Liver (tissue), 9 donors: ENCODE data around the gene CALHM5. TPM values are rescaled to one million over a fixed set of nuclear protein-coding genes. Genes with fewer than 3 reads are reported as not detected.

ENCODE experiments used
- DNase-seq: peaks from one replicate; pipeline ENCODE4 v3.0.0-alpha.2; 2017; ENCODE audit warnings: low spot score
- H3K27ac ChIP-seq, 2 donors: one replicate each; pipeline ENCODE4 v1.7.0; 2013; ENCODE audit warnings: inconsistent platforms in 2 of 2, low read length in 2 of 2, control low read depth in 1 of 2, low read depth in 1 of 2, mild to moderate bottlenecking in 1 of 2
- H3K27me3 ChIP-seq, 4 donors: one replicate each; pipeline versions ENCODE4 v1.6.1 to v1.7.0; 2013; ENCODE audit warnings: low read length in 3 of 4, inconsistent platforms in 1 of 4, mild to moderate bottlenecking in 1 of 4, moderate library complexity in 1 of 4; ENCODE audit not compliant: control insufficient read depth in 4 of 4, insufficient read depth in 4 of 4
- H3K36me3 ChIP-seq, 4 donors: one replicate each; pipeline versions ENCODE4 v1.6.1 to v1.7.0; 2013; ENCODE audit warnings: low read length in 3 of 4, mild to moderate bottlenecking in 3 of 4, low read depth in 1 of 4, moderate library complexity in 1 of 4; ENCODE audit not compliant: control insufficient read depth in 4 of 4, insufficient read depth in 3 of 4
- H3K4me1 ChIP-seq, 4 donors: one replicate each; pipeline versions ENCODE4 v1.6.1 to v1.7.0; 2013; ENCODE audit warnings: low read length in 3 of 4, mild to moderate bottlenecking in 3 of 4, moderate library complexity in 1 of 4; ENCODE audit not compliant: control insufficient read depth in 4 of 4, insufficient read depth in 4 of 4
- H3K4me3 ChIP-seq, 3 donors: one replicate each; pipeline versions ENCODE4 v1.6.1 to v1.7.0; 2013; ENCODE audit warnings: low read length in 3 of 3, control low read depth in 1 of 3, low read depth in 1 of 3, mild to moderate bottlenecking in 1 of 3
- H3K9ac ChIP-seq, 2 donors: one replicate each; pipeline ENCODE4 v1.7.0; 2013; ENCODE audit warnings: low read length in 2 of 2, mild to moderate bottlenecking in 2 of 2, moderate library complexity in 2 of 2, control low read depth in 1 of 2, low read depth in 1 of 2
- H3K9me3 ChIP-seq, 4 donors: one replicate each; pipeline versions ENCODE4 v1.6.1 to v1.7.0; 2013; ENCODE audit warnings: low read length in 3 of 4; ENCODE audit not compliant: control insufficient read depth in 4 of 4
- EGR1 ChIP-seq, 2 donors: IDR thresholded peaks; 2 replicates each; pipeline ENCODE4 v1.6.1; 2016 to 2018; ENCODE audit warnings: antibody characterized with exemption in 2 of 2, low read depth in 2 of 2
- FOXA1 ChIP-seq: IDR thresholded peaks from 2 replicates; pipeline ENCODE4 v1.6.1; 2016; ENCODE audit warnings: antibody characterized with exemption
- FOXA2 ChIP-seq: IDR thresholded peaks from 2 replicates; pipeline ENCODE4 v1.6.1; 2016; ENCODE audit warnings: antibody characterized with exemption
- GABPA ChIP-seq, 2 donors: IDR thresholded peaks in 1 of 2; conservative IDR thresholded peaks in 1 of 2; 2 replicates each; pipeline ENCODE4 v1.6.1; 2016; ENCODE audit warnings: antibody characterized with exemption in 2 of 2, mild to moderate bottlenecking in 1 of 2, moderate library complexity in 1 of 2
- HNF4A ChIP-seq, 2 donors: conservative IDR thresholded peaks; 2 replicates each; pipeline ENCODE4 v1.6.1; 2016; ENCODE audit warnings: antibody characterized with exemption in 2 of 2, mild to moderate bottlenecking in 2 of 2
- HNF4G ChIP-seq: IDR thresholded peaks from 2 replicates; pipeline ENCODE4 v1.6.1; 2016; ENCODE audit warnings: antibody characterized with exemption
- JUND ChIP-seq, 2 donors: IDR thresholded peaks; 2 replicates each; pipeline ENCODE4 v1.6.1; 2016; ENCODE audit warnings: antibody characterized with exemption in 2 of 2
- NR2F2 ChIP-seq: IDR thresholded peaks from 2 replicates; pipeline ENCODE4 v1.6.1; 2016; ENCODE audit warnings: antibody characterized with exemption
- RAD21 ChIP-seq, 2 donors: IDR thresholded peaks; 2 replicates each; pipeline ENCODE4 v1.6.1; 2016; ENCODE audit warnings: antibody characterized with exemption in 2 of 2, mild to moderate bottlenecking in 2 of 2
- RXRA ChIP-seq, 2 donors: IDR thresholded peaks; 2 replicates each; pipeline ENCODE4 v1.6.1; 2017 to 2018; ENCODE audit warnings: antibody characterized with exemption in 2 of 2, mild to moderate bottlenecking in 1 of 2
- SP1 ChIP-seq: IDR thresholded peaks from 2 replicates; pipeline ENCODE4 v1.6.1; 2018; ENCODE audit warnings: antibody characterized with exemption, mild to moderate bottlenecking
- TAF1 ChIP-seq: conservative IDR thresholded peaks from 2 replicates; pipeline ENCODE4 v1.6.1; 2016; ENCODE audit warnings: antibody characterized with exemption, mild to moderate bottlenecking
- YY1 ChIP-seq: IDR thresholded peaks from 2 replicates; pipeline ENCODE4 v1.6.1; 2016; ENCODE audit warnings: antibody characterized with exemption, mild to moderate bottlenecking
- WGBS: extraction: QIAGEN DNeasy Blood & Tissue Kit; methylation state at CpG from one replicate; pipeline ENCODE4 v1.1.7; 2013; 5-methylcytosine and 5-hydroxymethylcytosine counted together
- polyA plus RNA-seq, 2 donors: library from polyadenylated mRNA; stranded (reverse) in 1 of 2; unstranded in 1 of 2; fragments of 200-250 nt in 1 of 2; fragments of >200 nt in 1 of 2; fragmentation: Nextera tagmentation in 1 of 2; extraction: Ambion mirVana in 1 of 2; gene quantifications; one replicate each; pipeline versions ENCODE4 v1.2.1 to v1.2.3, GENCODE V29; 2013 to 2015
- total RNA-seq, 2 donors: library from RNA; depleted of rRNA; stranded (reverse); fragments of >200 nt; gene quantifications; one replicate each; pipeline ENCODE4 v1.2.3, GENCODE V29; 2014
- TF ChIP-seq, protein P1 (sequence below): IDR thresholded peaks from 2 replicates; pipeline ENCODE4 v1.6.1; 2016; ENCODE audit warnings: antibody characterized with exemption
- TF ChIP-seq, protein P2 (sequence below): IDR thresholded peaks from 2 replicates; pipeline ENCODE4 v1.6.1; 2016; ENCODE audit warnings: antibody characterized with exemption
- TF ChIP-seq, protein P3 (sequence below): IDR thresholded peaks from 2 replicates; pipeline ENCODE4 v1.6.1; 2016; ENCODE audit warnings: antibody characterized with exemption
- TF ChIP-seq, protein P4 (sequence below): fragments of 150-350 bp; IDR thresholded peaks from 2 replicates; pipeline ENCODE4 v1.5.1; 2017; ENCODE audit warnings: improper control_type of control experiment, low read depth, low read length; ENCODE audit not compliant: missing input control
- TF ChIP-seq, protein P5 (sequence below): IDR thresholded peaks from 2 replicates; pipeline ENCODE4 v1.6.1; 2016; ENCODE audit warnings: antibody characterized with exemption, mild to moderate bottlenecking
- donor health status: healthy.
- donor health status: healthy.
- donor health status: healthy.
- donor health status: healthy.
- donor health status: healthy.

CALHM5 gene
- total and polyA plus RNA-seq, 4 donors: 0.07 to 0.59 (median 0.45) TPM

DNA sequence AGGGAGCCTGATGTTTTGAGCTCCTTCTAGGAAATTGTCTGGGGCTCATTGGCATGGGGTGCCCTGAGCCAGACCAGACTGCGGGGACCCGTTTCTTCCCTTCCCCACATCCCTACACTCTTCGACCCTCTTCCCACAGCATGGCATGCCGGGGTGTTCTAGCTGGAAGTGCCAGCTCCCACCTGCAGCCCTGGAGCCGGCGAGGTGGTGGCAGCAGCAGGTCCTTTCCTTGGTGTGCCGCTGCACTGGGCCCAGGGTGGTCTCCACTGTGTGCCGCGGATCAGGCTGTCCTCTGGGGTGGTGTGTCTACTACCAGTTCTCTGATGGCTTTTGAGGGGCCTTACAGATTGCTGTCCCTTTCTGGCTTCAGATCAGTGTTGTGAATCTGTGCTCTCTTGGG lies 52.4 kb downstream of the CALHM5 start:
- Histone ChIP-seq H3K27ac (no peak overlapping the region), H3K36me3 (no peaks in the 10 kb centered on the region), H3K4me3 (no peak overlapping the region), H3K27me3 (peaks cover 0 to 3% (median 0%) of the 10 kb centered on the region in 4 donors), H3K9ac (no peak overlapping the region), H3K4me1 (peaks cover 0 to 8% (median 2%) of the 10 kb centered on the region in 4 donors), H3K9me3 (no peaks in the 10 kb centered on the region)
- no peak for TF ChIP-seq HNF4G
- no peak for TF ChIP-seq FOXA1
- no peak for TF ChIP-seq JUND (IDR thresholded peaks at IDR 0.05)
- TF ChIP-seq, protein P1, sequence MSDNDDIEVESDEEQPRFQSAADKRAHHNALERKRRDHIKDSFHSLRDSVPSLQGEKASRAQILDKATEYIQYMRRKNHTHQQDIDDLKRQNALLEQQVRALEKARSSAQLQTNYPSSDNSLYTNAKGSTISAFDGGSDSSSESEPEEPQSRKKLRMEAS: no peak
- TF ChIP-seq, protein P2, sequence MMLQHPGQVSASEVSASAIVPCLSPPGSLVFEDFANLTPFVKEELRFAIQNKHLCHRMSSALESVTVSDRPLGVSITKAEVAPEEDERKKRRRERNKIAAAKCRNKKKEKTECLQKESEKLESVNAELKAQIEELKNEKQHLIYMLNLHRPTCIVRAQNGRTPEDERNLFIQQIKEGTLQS: no peak
- TF ChIP-seq TAF1: no peak
- no peak for TF ChIP-seq FOXA2
- TF ChIP-seq YY1: no peak
- TF ChIP-seq, protein P3, sequence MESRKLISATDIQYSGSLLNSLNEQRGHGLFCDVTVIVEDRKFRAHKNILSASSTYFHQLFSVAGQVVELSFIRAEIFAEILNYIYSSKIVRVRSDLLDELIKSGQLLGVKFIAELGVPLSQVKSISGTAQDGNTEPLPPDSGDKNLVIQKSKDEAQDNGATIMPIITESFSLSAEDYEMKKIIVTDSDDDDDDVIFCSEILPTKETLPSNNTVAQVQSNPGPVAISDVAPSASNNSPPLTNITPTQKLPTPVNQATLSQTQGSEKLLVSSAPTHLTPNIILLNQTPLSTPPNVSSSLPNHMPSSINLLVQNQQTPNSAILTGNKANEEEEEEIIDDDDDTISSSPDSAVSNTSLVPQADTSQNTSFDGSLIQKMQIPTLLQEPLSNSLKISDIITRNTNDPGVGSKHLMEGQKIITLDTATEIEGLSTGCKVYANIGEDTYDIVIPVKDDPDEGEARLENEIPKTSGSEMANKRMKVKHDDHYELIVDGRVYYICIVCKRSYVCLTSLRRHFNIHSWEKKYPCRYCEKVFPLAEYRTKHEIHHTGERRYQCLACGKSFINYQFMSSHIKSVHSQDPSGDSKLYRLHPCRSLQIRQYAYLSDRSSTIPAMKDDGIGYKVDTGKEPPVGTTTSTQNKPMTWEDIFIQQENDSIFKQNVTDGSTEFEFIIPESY: no peak
- WGBS: 90% methylated on average over 9 of the region's 9 CpGs
- no peak for DNase-seq

- H3K4me3 ChIP-seq: no peak overlapping the region
- TF ChIP-seq, protein P3: no peak
- no peak for TF ChIP-seq RAD21 (IDR thresholded peaks at IDR 0.05)
- TF ChIP-seq, protein P4, sequence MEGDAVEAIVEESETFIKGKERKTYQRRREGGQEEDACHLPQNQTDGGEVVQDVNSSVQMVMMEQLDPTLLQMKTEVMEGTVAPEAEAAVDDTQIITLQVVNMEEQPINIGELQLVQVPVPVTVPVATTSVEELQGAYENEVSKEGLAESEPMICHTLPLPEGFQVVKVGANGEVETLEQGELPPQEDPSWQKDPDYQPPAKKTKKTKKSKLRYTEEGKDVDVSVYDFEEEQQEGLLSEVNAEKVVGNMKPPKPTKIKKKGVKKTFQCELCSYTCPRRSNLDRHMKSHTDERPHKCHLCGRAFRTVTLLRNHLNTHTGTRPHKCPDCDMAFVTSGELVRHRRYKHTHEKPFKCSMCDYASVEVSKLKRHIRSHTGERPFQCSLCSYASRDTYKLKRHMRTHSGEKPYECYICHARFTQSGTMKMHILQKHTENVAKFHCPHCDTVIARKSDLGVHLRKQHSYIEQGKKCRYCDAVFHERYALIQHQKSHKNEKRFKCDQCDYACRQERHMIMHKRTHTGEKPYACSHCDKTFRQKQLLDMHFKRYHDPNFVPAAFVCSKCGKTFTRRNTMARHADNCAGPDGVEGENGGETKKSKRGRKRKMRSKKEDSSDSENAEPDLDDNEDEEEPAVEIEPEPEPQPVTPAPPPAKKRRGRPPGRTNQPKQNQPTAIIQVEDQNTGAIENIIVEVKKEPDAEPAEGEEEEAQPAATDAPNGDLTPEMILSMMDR: no peak
- TF ChIP-seq HNF4G: no peak
- TF ChIP-seq EGR1 (IDR thresholded peaks at IDR 0.05; ENCODE audit: low read depth in 2 of 2): no peak
- TF ChIP-seq, protein P5, sequence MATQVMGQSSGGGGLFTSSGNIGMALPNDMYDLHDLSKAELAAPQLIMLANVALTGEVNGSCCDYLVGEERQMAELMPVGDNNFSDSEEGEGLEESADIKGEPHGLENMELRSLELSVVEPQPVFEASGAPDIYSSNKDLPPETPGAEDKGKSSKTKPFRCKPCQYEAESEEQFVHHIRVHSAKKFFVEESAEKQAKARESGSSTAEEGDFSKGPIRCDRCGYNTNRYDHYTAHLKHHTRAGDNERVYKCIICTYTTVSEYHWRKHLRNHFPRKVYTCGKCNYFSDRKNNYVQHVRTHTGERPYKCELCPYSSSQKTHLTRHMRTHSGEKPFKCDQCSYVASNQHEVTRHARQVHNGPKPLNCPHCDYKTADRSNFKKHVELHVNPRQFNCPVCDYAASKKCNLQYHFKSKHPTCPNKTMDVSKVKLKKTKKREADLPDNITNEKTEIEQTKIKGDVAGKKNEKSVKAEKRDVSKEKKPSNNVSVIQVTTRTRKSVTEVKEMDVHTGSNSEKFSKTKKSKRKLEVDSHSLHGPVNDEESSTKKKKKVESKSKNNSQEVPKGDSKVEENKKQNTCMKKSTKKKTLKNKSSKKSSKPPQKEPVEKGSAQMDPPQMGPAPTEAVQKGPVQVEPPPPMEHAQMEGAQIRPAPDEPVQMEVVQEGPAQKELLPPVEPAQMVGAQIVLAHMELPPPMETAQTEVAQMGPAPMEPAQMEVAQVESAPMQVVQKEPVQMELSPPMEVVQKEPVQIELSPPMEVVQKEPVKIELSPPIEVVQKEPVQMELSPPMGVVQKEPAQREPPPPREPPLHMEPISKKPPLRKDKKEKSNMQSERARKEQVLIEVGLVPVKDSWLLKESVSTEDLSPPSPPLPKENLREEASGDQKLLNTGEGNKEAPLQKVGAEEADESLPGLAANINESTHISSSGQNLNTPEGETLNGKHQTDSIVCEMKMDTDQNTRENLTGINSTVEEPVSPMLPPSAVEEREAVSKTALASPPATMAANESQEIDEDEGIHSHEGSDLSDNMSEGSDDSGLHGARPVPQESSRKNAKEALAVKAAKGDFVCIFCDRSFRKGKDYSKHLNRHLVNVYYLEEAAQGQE: no peak
- TF ChIP-seq, protein P2: no peak
- TF ChIP-seq, protein P1: no peak
- no peak for TF ChIP-seq JUND (IDR thresholded peaks at IDR 0.05)
- no peak for TF ChIP-seq RXRA (IDR thresholded peaks at IDR 0.05)
- TF ChIP-seq NR2F2: no peak
- no peak for TF ChIP-seq FOXA2
- TF ChIP-seq GABPA (IDR thresholded peaks at IDR 0.05 in 1 of 2, conservative IDR thresholded peaks at IDR 0.05 in 1 of 2): no peak
- TF ChIP-seq HNF4A (conservative IDR thresholded peaks at IDR 0.05): no peak
- TF ChIP-seq TAF1: no peak
- TF ChIP-seq FOXA1: no peak
- no peak for TF ChIP-seq YY1
- no peak for TF ChIP-seq SP1
- H3K36me3 ChIP-seq: no peaks in the 10 kb centered on the region
- H3K4me1 ChIP-seq: peaks cover 0 to 8% (median 2%) of the 10 kb centered on the region in 4 donors
- no peak overlapping the region for H3K27ac ChIP-seq
- H3K9ac ChIP-seq: no peak overlapping the region
- no peak for DNase-seq
- WGBS: 86% methylated on average over 7 of the region's 7 CpGs
- peaks cover 0 to 3% (median 0%) of the 10 kb centered on the region in 4 donors for H3K27me3 ChIP-seq
- H3K9me3 ChIP-seq: no peaks in the 10 kb centered on the region
Measured at GRCh38 chr6:116564311-116564710, 52.9 kb downstream of the CALHM5 start.
